Measurements from ENCODE around the gene RPL35A. TPM values are rescaled to one million over a fixed set of nuclear protein-coding genes. Genes with fewer than 3 reads are reported as not detected.

Gene RPL35A
- total and polyA plus RNA-seq, 2 of the 8 experiments (the other 6 are each of a cell fraction or from before 2014, with no cell fraction given) = 695 to 1,393 TPM

GRCh38 chr3:197959891-197960693, 10.1 kb downstream of the RPL35A start, which contains the start of gene LMLN (continued):
- TF ChIP-seq SRF (IDR thresholded peaks at IDR 0.05; ENCODE audit: low read depth, low read length) (no peak), E2F6 (IDR thresholded peaks at IDR 0.05) (peak; percentile 65; the same call in 1 of the 2 replicates), BACH1 (IDR thresholded peaks at IDR 0.05; ENCODE audit: low read length) (no peak), SUZ12 (IDR thresholded peaks at IDR 0.05; ENCODE audit: low read length) (no peak), SP2 (IDR thresholded peaks at IDR 0.05; ENCODE audit: low read length) (no peak), CBX5 (IDR thresholded peaks at IDR 0.05; ENCODE audit: low read depth, low read length) (no peak), RAD21 (IDR thresholded peaks at IDR 0.05 in 1 of 2, conservative IDR thresholded peaks at IDR 0.05 in 1 of 2; ENCODE audit: low read depth in 2 of 2, low read length in 2 of 2) (no peak), MAX (IDR thresholded peaks at IDR 0.05) (peak; percentile 46), CREB1 (IDR thresholded peaks at IDR 0.05) (peak; percentile 91), ATF3 (IDR thresholded peaks at IDR 0.05; ENCODE audit: insufficient read depth, low read depth, low read length) (peak; percentile 39; the same call in 1 of the 2 replicates), CHD2 (IDR thresholded peaks at IDR 0.05; ENCODE audit: low read length) (peak; percentile 11; the same call in 1 of the 2 replicates), BRCA1 (IDR thresholded peaks at IDR 0.05; ENCODE audit: low read depth, low read length) (no peak), BCL11A (IDR thresholded peaks at IDR 0.05; ENCODE audit: low read depth in 2 of 2, low read length in 2 of 2) (no peak), SP4 (IDR thresholded peaks at IDR 0.05; ENCODE audit: low read length) (peak; percentile 82), FOSL1 (IDR thresholded peaks at IDR 0.05; ENCODE audit: insufficient read depth, low read depth, low read length) (no peak), HDAC2 (IDR thresholded peaks at IDR 0.05; ENCODE audit: borderline replicate concordance in 1 of 2, low read depth in 2 of 2, low read length in 2 of 2) (peak in 1 of 2 experiments; percentile 71; a peak in 1 of 4 replicates), SAP30 (IDR thresholded peaks at IDR 0.05; ENCODE audit: insufficient read depth, insufficient replicate concordance, low read length) (peak; percentile 72), MAFK (IDR thresholded peaks at IDR 0.05; ENCODE audit: low read depth, low read length) (no peak), SIN3A (conservative IDR thresholded peaks at IDR 0.05 in 1 of 2, IDR thresholded peaks at IDR 0.05 in 1 of 2; ENCODE audit: low read depth in 1 of 2, low read length in 2 of 2) (peak; percentile 84 to 93), ASH2L (IDR thresholded peaks at IDR 0.05; ENCODE audit: low read length) (peak; percentile 70), POLR2A (IDR thresholded peaks at IDR 0.05; ENCODE audit: control extremely low read depth in 1 of 2, low read depth in 2 of 2, low read length in 2 of 2) (peak; percentile 79), RXRA (IDR thresholded peaks at IDR 0.05; ENCODE audit: insufficient read depth, low read depth, low read length) (no peak)
